IMR-90 (cell line): ENCODE measurements around the gene PRKCH. TPM values are rescaled to one million over a fixed set of nuclear protein-coding genes. Genes with fewer than 3 reads are reported as not detected.
A peak's percentile ranks its signal among the peaks of the same experiment; 100 is the strongest.

Source experiments
- ATAC-seq: fragments of 200-7000 bp; cut with Tn5 transposase; 2 replicates; pipeline ENCODE4 v1.9.1; 2020; ENCODE audit warnings: low read depth, mild to moderate bottlenecking, moderate library complexity
- BruUV-seq: library from RNA; stranded (reverse); fragments of 400-500 nt; replicated peaks from 2 replicates; lab custom pipeline; 2021; lab: Mats Ljungman, UMichigan
- CTCF ChIA-PET: fragments of 300-600 bp; formaldehyde crosslinking; extraction: SDS; loops from one replicate; lab custom pipeline; 2021; ENCODE audit warnings: antibody characterized with exemption; lab: Yijun Ruan, JAX
- POLR2A ChIA-PET: fragments of 300-600 bp; sonication (Branson Sonifier 250); formaldehyde crosslinking; loops from one replicate; lab custom pipeline; 2022; ENCODE audit warnings: antibody characterized with exemption; ENCODE audit not compliant: unreplicated experiment; lab: Charles Lee
- DNase-seq: peaks from one replicate; pipeline ENCODE4 v3.0.0; 2013
- H2AFZ ChIP-seq: replicated peaks from 2 replicates; pipeline ENCODE3; 2013; ENCODE audit warnings: low read length, mild to moderate bottlenecking; ENCODE audit not compliant: poor library complexity
- H2AK5ac ChIP-seq: 2 replicates; pipeline ENCODE4 v1.6.1; 2013; ENCODE audit warnings: low read depth, low read length, inconsistent platforms
- H2AK9ac ChIP-seq: replicated peaks from 2 replicates; pipeline ENCODE3; 2013; ENCODE audit warnings: mild to moderate bottlenecking, low read depth, low read length, moderate library complexity; ENCODE audit not compliant: poor library complexity
- H2BK120ac ChIP-seq: 2 replicates; pipeline ENCODE4 v1.6.1; 2013; ENCODE audit warnings: low read depth, low read length, inconsistent platforms
- H2BK15ac ChIP-seq: 3 replicates; pipeline ENCODE4 v1.6.1; 2013; ENCODE audit warnings: low read depth, low read length, inconsistent platforms
- H2BK20ac ChIP-seq: 2 replicates; pipeline ENCODE4 v1.6.1; 2013; ENCODE audit warnings: low read depth, mild to moderate bottlenecking, inconsistent platforms, low read length, moderate library complexity
- H2BK5ac ChIP-seq: 2 replicates; pipeline ENCODE4 v1.6.1; 2013; ENCODE audit warnings: mild to moderate bottlenecking, low read depth, low read length, inconsistent platforms; ENCODE audit not compliant: poor library complexity, severe bottlenecking
- H3K14ac ChIP-seq: replicated peaks from 2 replicates; pipeline ENCODE4 v1.6.1; 2013; ENCODE audit warnings: low read depth, low read length, inconsistent platforms
- H3K18ac ChIP-seq: 2 replicates; pipeline ENCODE4 v1.6.1; 2013; ENCODE audit warnings: low read depth, low read length, control low read depth
- H3K23ac ChIP-seq: 2 replicates; pipeline ENCODE4 v1.6.1; 2013; ENCODE audit warnings: low read depth, low read length, inconsistent platforms
- H3K27ac ChIP-seq: 2 replicates; pipeline ENCODE4 v1.5.1; 2013; ENCODE audit warnings: mild to moderate bottlenecking, control low read depth, low read length; ENCODE audit not compliant: insufficient read depth
- H3K27me3 ChIP-seq: 2 replicates; pipeline ENCODE4 v1.6.1; 2013; ENCODE audit warnings: low read length; ENCODE audit not compliant: control insufficient read depth, insufficient read depth
- H3K36me3 ChIP-seq: 2 replicates; pipeline ENCODE4 v1.6.1; 2013; ENCODE audit warnings: low read length, mixed read lengths; ENCODE audit not compliant: control insufficient read depth, insufficient read depth
- H3K4ac ChIP-seq: 2 replicates; pipeline ENCODE4 v1.6.1; 2013; ENCODE audit warnings: low read depth, low read length, inconsistent platforms
- H3K4me1 ChIP-seq: 2 replicates; pipeline ENCODE4 v1.6.1; 2013; ENCODE audit warnings: low read length, mixed read lengths; ENCODE audit not compliant: control insufficient read depth, insufficient read depth
- H3K4me2 ChIP-seq: 2 replicates; pipeline ENCODE4 v1.6.1; 2013; ENCODE audit warnings: low read depth, mild to moderate bottlenecking, control low read depth, low read length, moderate library complexity
- H3K4me3 ChIP-seq: 2 replicates; pipeline ENCODE4 v1.5.1; 2013; ENCODE audit warnings: low read depth, mild to moderate bottlenecking, control low read depth, low read length, moderate library complexity; ENCODE audit not compliant: insufficient read depth
- H3K56ac ChIP-seq: 2 replicates; pipeline ENCODE4 v1.6.1; 2013; ENCODE audit warnings: low read length, inconsistent platforms; ENCODE audit not compliant: insufficient read depth; ENCODE audit errors: extremely low read depth
- H3K79me1 ChIP-seq, 2 experiments: 2 replicates each; pipeline ENCODE4 v1.6.1; 2013; ENCODE audit warnings: low read length in 2 of 2, inconsistent platforms in 1 of 2, low read depth in 1 of 2
- H3K9ac ChIP-seq: 2 replicates; pipeline ENCODE4 v1.6.1; 2013; ENCODE audit warnings: low read depth, low read length, control low read depth
- H3K9me1 ChIP-seq: 2 replicates; pipeline ENCODE4 v1.6.1; 2013; ENCODE audit warnings: low read length, inconsistent platforms; ENCODE audit not compliant: insufficient read depth
- H3K9me3 ChIP-seq: 2 replicates; pipeline ENCODE4 v1.6.1; 2013; ENCODE audit warnings: low read length; ENCODE audit not compliant: control insufficient read depth, insufficient read depth
- H4K20me1 ChIP-seq: 2 replicates; pipeline ENCODE4 v1.6.1; 2013; ENCODE audit warnings: low read length, inconsistent platforms; ENCODE audit not compliant: insufficient read depth
- H4K5ac ChIP-seq: 2 replicates; pipeline ENCODE4 v1.6.1; 2013; ENCODE audit warnings: mild to moderate bottlenecking, low read depth, low read length, control low read depth
- H4K8ac ChIP-seq, 2 experiments: 2 replicates each; pipeline ENCODE4 v1.6.1; 2013; ENCODE audit warnings: low read depth in 2 of 2, low read length in 2 of 2, control low read depth in 1 of 2, inconsistent platforms in 1 of 2
- H4K91ac ChIP-seq: 2 replicates; pipeline ENCODE4 v1.6.1; 2013; ENCODE audit warnings: low read depth, low read length, inconsistent platforms; ENCODE audit not compliant: insufficient read depth
- BHLHE40 ChIP-seq: fragments of 150-350 bp; IDR thresholded peaks from 2 replicates; pipeline ENCODE4 v1.6.1; 2016; ENCODE audit warnings: mild to moderate bottlenecking, low read depth, low read length
- CEBPB ChIP-seq: IDR thresholded peaks from 2 replicates; pipeline ENCODE4 v1.6.1; 2012; ENCODE audit warnings: low read depth, low read length, improper control_type of control experiment
- CTCF ChIP-seq: conservative IDR thresholded peaks from 2 replicates; pipeline ENCODE4 v1.5.1; 2012; ENCODE audit warnings: mild to moderate bottlenecking, low read depth, low read length, improper control_type of control experiment
- FOS ChIP-seq: fragments of 150-350 bp; IDR thresholded peaks from 2 replicates; pipeline ENCODE4 v1.6.1; 2016; ENCODE audit warnings: low read depth, low read length
- MXI1 ChIP-seq: IDR thresholded peaks from 2 replicates; pipeline ENCODE4 v1.6.1; 2012; ENCODE audit warnings: low read depth, mild to moderate bottlenecking, low read length, moderate library complexity, borderline replicate concordance
- NFE2L2 ChIP-seq: fragments of 150-350 bp; IDR thresholded peaks from 2 replicates; pipeline ENCODE4 v1.6.1; 2016; ENCODE audit warnings: low read depth, mild to moderate bottlenecking, low read length
- SMC3 ChIP-seq: fragments of 150-350 bp; IDR thresholded peaks from 2 replicates; pipeline ENCODE4 v1.6.1; 2016; ENCODE audit warnings: low read depth, mild to moderate bottlenecking, antibody characterized with exemption, low read length, moderate library complexity
- WGBS, 2 experiments: methylation state at CpG; one replicate each; pipeline versions ENCODE4 v1.1.5 to v1.1.7; 2013; ENCODE audit warnings: missing lambda C conversion rate in 2 of 2; ENCODE audit not compliant: insufficient read length in 1 of 2; ENCODE audit errors: extremely low coverage in 2 of 2; 5-methylcytosine and 5-hydroxymethylcytosine counted together
- dilution Hi-C: fragments of 300-500 bp; cut with HindIII; formaldehyde crosslinking; loops from one replicate; pipeline ENCODE4 v1.14.3; 2018; ENCODE audit warnings: low sequenced_read_pairs; ENCODE audit not compliant: unreplicated experiment
- in situ Hi-C: fragments of 300-500 bp; cut with MboI; formaldehyde crosslinking; loops from 3 replicates; pipeline ENCODE4 v1.14.3; 2019; ENCODE audit warnings: low sequenced_read_pairs, inconsistent platforms, mixed read lengths
- intact Hi-C: fragments of 100-400 bp; cut with micrococcal nuclease; formaldehyde crosslinking; loops from 2 replicates; pipeline ENCODE4 v1.10.0; 2022
- polyA plus RNA-seq, 3 experiments: library from polyadenylated mRNA; depleted of rRNA; stranded (reverse); fragments of >200 nt; gene quantifications; 2 replicates each; pipeline ENCODE4 v1.2.3, GENCODE V29; 2012; ENCODE audit warnings: low replicate concordance in 1 of 3
- total RNA-seq: library from RNA; depleted of rRNA; stranded (reverse); fragments of >200 nt; gene quantifications from 2 replicates; pipeline ENCODE4 v1.2.3, GENCODE V29; 2012

Gene PRKCH
- total and polyA plus RNA-seq, 2 of the 4 experiments (the other 2 are of a cell fraction): 1.6 to 2.3 TPM

GRCh38 chr14:61480704-61481285, 159.4 kb downstream of the PRKCH start:
- ChIA-PET POLR2A (no interaction called here), CTCF (no interaction called here)
- H3K79me1 ChIP-seq: peaks cover 0 to 26% of the 10 kb centered on the region in 2 experiments; a peak in 3 of 4 replicates
- TF ChIP-seq FOS (no peak), SMC3 (no peak), MXI1 (no peak), NFE2L2 (no peak), BHLHE40 (no peak), CTCF (no peak), CEBPB (no peak)
- H3K56ac ChIP-seq: no peak overlapping the region
- H2BK5ac ChIP-seq: no peak overlapping the region
- no peaks in the 10 kb centered on the region for H3K36me3 ChIP-seq
- H2AK5ac ChIP-seq: peak overlapping the region; percentile 71; the same call in 1 of the 2 replicates
- peak overlapping the region; percentile 98; the same call in 2 of the 3 replicates for H2BK15ac ChIP-seq
- H2AK9ac ChIP-seq: no peak overlapping the region
- 83% methylated on average over 6 of the region's 8 CpGs; no CpG with 5 or more reads in 1 of the 2 experiments for WGBS, 2 experiments
- no peak overlapping the region for H3K18ac ChIP-seq
- dilution Hi-C loops (no loop called here), in situ Hi-C loops (no loop called here), intact Hi-C loops (no loop called here)
- peak overlapping the region; percentile 3; the same call in 1 of the 2 replicates for H3K4ac ChIP-seq
- H3K4me3 ChIP-seq: no peak overlapping the region
- peaks cover 25% of the 10 kb centered on the region for H3K9me1 ChIP-seq
- no TSS peak for BruUV-seq
- DNase-seq (no peak), ATAC-seq (no peak)
- H3K23ac ChIP-seq: no peak overlapping the region
- H2BK20ac ChIP-seq: peak overlapping the region; percentile 40; the same call in 1 of the 2 replicates
- no peaks in the 10 kb centered on the region for H4K20me1 ChIP-seq
- no peak overlapping the region; the same call in 1 of the 2 replicates for H3K27ac ChIP-seq
- H4K8ac ChIP-seq: 0 out of 4 replicates have a peak overlapping the region, but pooled peaks of 1 of the 2 experiments have one; percentile 4
- no peak overlapping the region for H2AFZ ChIP-seq
- no peak overlapping the region for H3K4me2 ChIP-seq
- H3K9ac ChIP-seq: no peak overlapping the region
- H3K4me1 ChIP-seq: peaks cover 30% of the 10 kb centered on the region
- peak overlapping the region; percentile 30; the same call in 1 of the 2 replicates for H4K91ac ChIP-seq
- H4K5ac ChIP-seq: no peak overlapping the region; the same call in 1 of the 2 replicates
- no peak overlapping the region for H3K14ac ChIP-seq
- H2BK120ac ChIP-seq: 0 out of 2 replicates have a peak overlapping the region, but pooled peaks have one; percentile 27
- no peaks in the 10 kb centered on the region for H3K9me3 ChIP-seq
- H3K27me3 ChIP-seq: no peaks in the 10 kb centered on the region
